ENCODE data around the gene DHCR7. TPM values are rescaled to one million over a fixed set of nuclear protein-coding genes. Genes with fewer than 3 reads are reported as not detected.

Gene DHCR7
- total and polyA plus RNA-seq, 2 experiments from 2014 or later = 140 to 303 TPM

- Histone ChIP-seq H3K9me2 (replicated peaks; ENCODE audit: insufficient read depth) (no peaks in the 10 kb centered on the region), H3K4me1 (ENCODE audit: insufficient read depth) (peaks cover 8% of the 10 kb centered on the region), H4K20me1 (ENCODE audit: insufficient read depth, poor library complexity, severe bottlenecking) (no peaks in the 10 kb centered on the region), H3K9me3 (ENCODE audit: low read depth) (no peaks in the 10 kb centered on the region), H3K27me3 (no peaks in the 10 kb centered on the region), H3K27ac (no peak overlapping the region), H3K4me2 (no peak overlapping the region), H2AFZ (no peak overlapping the region), H3K36me3 (replicated peaks; ENCODE audit: insufficient read depth, low read depth) (no peaks in the 10 kb centered on the region), H3K4me3 (no peak overlapping the region), H3K79me2 (no peaks in the 10 kb centered on the region)
- TF ChIP-seq EZH2 (IDR thresholded peaks at IDR 0.05; ENCODE audit: borderline replicate concordance) (no peak), CTCF (IDR thresholded peaks at IDR 0.05; ENCODE audit: poor library complexity) (no peak), EZH2phosphoT487 (IDR thresholded peaks at IDR 0.05; ENCODE audit: low read depth, severe bottlenecking, unreplicated experiment) (no peak)
- WGBS (ENCODE audit: low lambda C conversion rate, missing lambda C conversion rate) = 96% methylated on average over 18 of the region's 18 CpGs
- DNase-seq (ENCODE audit: low spot score) = no peak
Observed at GRCh38 chr11:71485466-71485865, 37.3 kb upstream of the DHCR7 start.

- no peak for DNase-seq (ENCODE audit: low spot score)
- H3K79me2 ChIP-seq = no peaks in the 10 kb centered on the region
- WGBS (ENCODE audit: low lambda C conversion rate, missing lambda C conversion rate) = 97% methylated on average over 6 of the region's 6 CpGs
- peaks cover 9% of the 10 kb centered on the region for H3K4me1 ChIP-seq (ENCODE audit: insufficient read depth)
- H3K4me3 ChIP-seq = no peak overlapping the region
- H2AFZ ChIP-seq = no peak overlapping the region
- H3K9me3 ChIP-seq (ENCODE audit: low read depth) = no peaks in the 10 kb centered on the region
- H3K4me2 ChIP-seq = no peak overlapping the region
- no peak for TF ChIP-seq EZH2phosphoT487 (IDR thresholded peaks at IDR 0.05; ENCODE audit: low read depth, severe bottlenecking, unreplicated experiment)
- no peak for TF ChIP-seq CTCF (IDR thresholded peaks at IDR 0.05; ENCODE audit: poor library complexity)
- no peak for TF ChIP-seq EZH2 (IDR thresholded peaks at IDR 0.05; ENCODE audit: borderline replicate concordance)
- H3K27me3 ChIP-seq = no peaks in the 10 kb centered on the region
- H3K9me2 ChIP-seq (replicated peaks; ENCODE audit: insufficient read depth) = no peaks in the 10 kb centered on the region
- no peaks in the 10 kb centered on the region for H3K36me3 ChIP-seq (replicated peaks; ENCODE audit: insufficient read depth, low read depth)
- no peak overlapping the region for H3K27ac ChIP-seq
- H4K20me1 ChIP-seq (ENCODE audit: insufficient read depth, poor library complexity, severe bottlenecking) = no peaks in the 10 kb centered on the region
Observed at GRCh38 chr11:71485063-71485399, 36.8 kb upstream of the DHCR7 start.

- Histone ChIP-seq H3K4me1 (ENCODE audit: insufficient read depth) (peaks cover 9% of the 10 kb centered on the region), H3K27me3 (no peaks in the 10 kb centered on the region), H3K9me2 (replicated peaks; ENCODE audit: insufficient read depth) (no peaks in the 10 kb centered on the region), H3K27ac (no peak overlapping the region), H3K79me2 (no peaks in the 10 kb centered on the region), H2AFZ (no peak overlapping the region), H3K4me2 (no peak overlapping the region), H4K20me1 (ENCODE audit: insufficient read depth, poor library complexity, severe bottlenecking) (no peaks in the 10 kb centered on the region), H3K4me3 (no peak overlapping the region), H3K9me3 (ENCODE audit: low read depth) (no peaks in the 10 kb centered on the region), H3K36me3 (replicated peaks; ENCODE audit: insufficient read depth, low read depth) (no peaks in the 10 kb centered on the region)
- 95% methylated on average over 23 of the region's 23 CpGs for WGBS (ENCODE audit: low lambda C conversion rate, missing lambda C conversion rate)
- DNase-seq (ENCODE audit: low spot score) = no peak
- no peak for TF ChIP-seq EZH2phosphoT487 (IDR thresholded peaks at IDR 0.05; ENCODE audit: low read depth, severe bottlenecking, unreplicated experiment)
- TF ChIP-seq CTCF (IDR thresholded peaks at IDR 0.05; ENCODE audit: poor library complexity) = no peak
- no peak for TF ChIP-seq EZH2 (IDR thresholded peaks at IDR 0.05; ENCODE audit: borderline replicate concordance)
Observed at GRCh38 chr11:71484248-71485062, 36.3 kb upstream of the DHCR7 start.

Measured in hepatocyte (in vitro differentiated cells).